ENCODE measurements around the gene COL1A1.
A peak's percentile ranks its signal among the peaks of the same experiment; 100 is the strongest.

COL1A1 gene

DNA sequence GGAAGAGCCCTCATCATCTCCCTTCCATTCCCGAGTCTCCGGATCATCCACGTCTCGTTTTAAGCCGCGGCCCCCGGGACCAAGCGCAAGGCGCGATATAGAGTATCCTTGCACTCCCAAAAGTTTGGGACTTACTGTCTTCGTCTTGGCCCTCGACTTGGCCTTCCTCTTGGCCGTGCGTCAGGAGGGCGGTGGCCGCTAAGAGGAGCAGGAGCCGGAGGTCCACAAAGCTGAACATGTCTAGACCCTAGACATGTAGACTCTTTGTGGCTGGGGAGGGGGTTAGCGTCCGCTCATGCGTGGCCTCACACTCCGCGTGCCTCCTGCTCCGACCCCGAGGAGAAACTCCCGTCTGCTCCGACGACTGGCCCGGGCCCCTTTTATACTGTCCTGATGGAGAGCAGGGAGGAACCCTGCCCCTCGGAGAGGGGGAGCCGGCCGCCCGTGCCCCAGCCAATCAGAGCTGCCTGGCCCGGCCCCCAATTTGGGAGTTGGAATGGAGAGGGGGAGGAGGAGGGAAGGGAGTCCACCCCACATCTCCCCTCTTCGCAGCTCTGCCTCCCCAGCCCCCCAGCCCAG, at the start of gene COL1A1:
TSS of gene COL1A1 (minus strand) at position 356 of the 579 bp plus-strand sequence. CDS start at position 238, 118 bp downstream.
- no peak for DNase-seq (ENCODE audit: low read depth)
- TF ChIP-seq, protein P1, sequence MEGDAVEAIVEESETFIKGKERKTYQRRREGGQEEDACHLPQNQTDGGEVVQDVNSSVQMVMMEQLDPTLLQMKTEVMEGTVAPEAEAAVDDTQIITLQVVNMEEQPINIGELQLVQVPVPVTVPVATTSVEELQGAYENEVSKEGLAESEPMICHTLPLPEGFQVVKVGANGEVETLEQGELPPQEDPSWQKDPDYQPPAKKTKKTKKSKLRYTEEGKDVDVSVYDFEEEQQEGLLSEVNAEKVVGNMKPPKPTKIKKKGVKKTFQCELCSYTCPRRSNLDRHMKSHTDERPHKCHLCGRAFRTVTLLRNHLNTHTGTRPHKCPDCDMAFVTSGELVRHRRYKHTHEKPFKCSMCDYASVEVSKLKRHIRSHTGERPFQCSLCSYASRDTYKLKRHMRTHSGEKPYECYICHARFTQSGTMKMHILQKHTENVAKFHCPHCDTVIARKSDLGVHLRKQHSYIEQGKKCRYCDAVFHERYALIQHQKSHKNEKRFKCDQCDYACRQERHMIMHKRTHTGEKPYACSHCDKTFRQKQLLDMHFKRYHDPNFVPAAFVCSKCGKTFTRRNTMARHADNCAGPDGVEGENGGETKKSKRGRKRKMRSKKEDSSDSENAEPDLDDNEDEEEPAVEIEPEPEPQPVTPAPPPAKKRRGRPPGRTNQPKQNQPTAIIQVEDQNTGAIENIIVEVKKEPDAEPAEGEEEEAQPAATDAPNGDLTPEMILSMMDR (IDR thresholded peaks at IDR 0.05; ENCODE audit: control insufficient read depth, extremely low read depth, insufficient read depth) = no peak
- peak within 1 kb of the TSS; percentile 42 for H3K4me3 ChIP-seq (ENCODE audit: low read depth, low read length)

DNA sequence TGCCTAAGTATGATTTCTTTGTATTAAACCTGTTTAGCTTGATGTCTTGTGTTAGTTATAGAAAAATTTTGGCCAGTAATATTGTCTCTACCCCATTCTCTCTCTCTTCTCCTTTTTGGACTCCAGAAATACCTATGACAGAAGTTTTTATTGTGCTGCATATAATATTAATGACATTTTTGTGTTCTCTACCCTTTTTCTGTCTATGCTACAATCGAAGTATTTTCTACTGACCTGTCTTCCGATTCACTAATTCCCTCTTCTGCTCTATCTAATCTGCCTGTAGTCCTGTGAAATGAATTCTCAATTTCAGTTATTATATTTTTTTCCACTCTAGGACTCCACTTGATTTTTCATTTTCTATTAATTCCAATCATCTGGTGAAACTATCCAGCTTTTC, 46.8 kb upstream of the COL1A1 start:
- H3K4me3 ChIP-seq (ENCODE audit: low read depth, low read length) = no peak overlapping the region
- TF ChIP-seq, protein P1 (IDR thresholded peaks at IDR 0.05; ENCODE audit: control insufficient read depth, extremely low read depth, insufficient read depth) = no peak
- DNase-seq (ENCODE audit: low read depth) = no peak

DNA sequence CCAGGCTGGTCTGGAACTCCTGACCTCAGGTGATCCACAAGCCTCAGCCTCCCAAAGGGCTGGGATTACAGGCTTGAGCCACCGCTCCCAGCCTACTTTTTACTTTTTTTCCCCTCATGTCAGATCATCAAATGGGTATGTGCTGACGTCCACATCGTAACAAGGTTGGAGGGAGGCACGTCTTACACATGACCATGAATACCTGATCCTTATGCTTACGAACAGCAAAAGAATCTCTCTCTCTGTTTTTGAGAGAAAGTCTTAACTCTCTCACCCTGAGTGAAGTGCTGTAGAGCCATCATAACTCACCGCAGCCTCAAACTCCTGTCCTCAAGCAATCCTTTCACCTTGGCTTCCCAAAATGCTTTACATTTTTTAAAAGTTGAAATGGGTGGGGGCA, 43.3 kb upstream of the COL1A1 start:
- no peak overlapping the region for H3K4me3 ChIP-seq (ENCODE audit: low read depth, low read length)
- no peak for DNase-seq (ENCODE audit: low read depth)
- TF ChIP-seq, protein P1 (IDR thresholded peaks at IDR 0.05; ENCODE audit: control insufficient read depth, extremely low read depth, insufficient read depth) = no peak

DNA sequence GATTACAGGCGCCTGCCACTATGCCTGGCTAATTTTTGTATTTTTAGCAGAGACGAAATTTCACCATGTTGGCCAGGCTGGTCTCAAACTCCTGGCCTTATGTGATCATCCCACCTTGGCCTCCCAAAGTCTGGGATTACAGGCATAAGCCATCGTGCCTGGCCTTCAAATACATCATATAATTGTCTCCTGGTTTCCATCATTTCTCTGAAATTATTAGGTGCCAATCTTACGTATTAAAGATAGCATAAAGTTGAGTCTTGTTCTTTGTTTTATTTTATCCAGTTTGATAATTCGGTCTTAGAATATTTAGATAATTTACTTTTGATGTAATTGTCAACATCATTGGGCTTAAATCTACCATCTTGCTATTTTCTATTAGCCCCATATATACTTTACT, 40.0 kb upstream of the COL1A1 start:
- H3K4me3 ChIP-seq (ENCODE audit: low read depth, low read length) = no peak overlapping the region
- no peak for DNase-seq (ENCODE audit: low read depth)
- TF ChIP-seq, protein P1 (IDR thresholded peaks at IDR 0.05; ENCODE audit: control insufficient read depth, extremely low read depth, insufficient read depth) = no peak

DNA sequence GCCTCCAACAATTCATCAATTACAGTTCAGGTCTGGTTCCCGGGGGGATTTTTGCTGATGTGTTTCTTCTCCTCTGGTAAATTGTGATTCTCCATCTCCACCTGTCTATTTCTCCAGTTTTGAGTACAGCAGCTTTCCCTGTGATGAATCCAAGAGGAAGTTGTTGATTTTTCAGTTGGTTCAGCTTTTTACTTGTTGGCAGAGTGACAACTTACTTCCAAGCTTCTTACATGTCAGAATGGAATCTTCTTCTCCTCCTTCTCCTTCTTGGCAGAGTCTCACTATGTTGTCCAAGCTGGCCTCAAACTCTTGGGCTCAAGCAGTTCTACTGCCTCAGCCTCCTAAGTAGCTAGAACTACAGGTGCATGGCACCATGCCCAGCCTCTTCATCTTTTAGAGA, 39.4 kb upstream of the COL1A1 start:
- no peak for DNase-seq (ENCODE audit: low read depth)
- TF ChIP-seq, protein P1 (IDR thresholded peaks at IDR 0.05; ENCODE audit: control insufficient read depth, extremely low read depth, insufficient read depth) = no peak
- no peak overlapping the region for H3K4me3 ChIP-seq (ENCODE audit: low read depth, low read length)

DNA sequence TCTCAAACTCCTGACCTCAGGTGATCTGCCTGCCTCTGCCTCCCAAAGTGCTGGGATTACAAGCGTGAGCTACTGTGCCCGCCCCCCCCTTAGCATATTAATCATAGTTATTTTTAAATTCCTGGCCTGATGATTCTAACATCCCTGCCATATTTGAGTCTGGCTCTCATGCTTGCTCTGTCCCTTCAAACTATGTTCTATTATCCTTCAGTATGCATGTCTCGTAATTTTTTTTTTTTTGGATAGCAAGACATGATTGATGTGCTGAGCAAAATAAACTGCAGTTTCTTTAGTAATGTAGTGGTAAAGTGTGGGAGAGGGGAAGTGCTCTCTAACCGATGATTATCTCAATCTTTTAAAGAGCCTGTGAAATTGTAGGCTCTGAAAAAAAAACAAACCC, 38.5 kb upstream of the COL1A1 start:
- DNase-seq (ENCODE audit: low read depth) = no peak
- TF ChIP-seq, protein P1 (IDR thresholded peaks at IDR 0.05; ENCODE audit: control insufficient read depth, extremely low read depth, insufficient read depth) = no peak
- no peak overlapping the region for H3K4me3 ChIP-seq (ENCODE audit: low read depth, low read length)

All from LNCaP clone FGC (cell line).